ENCODE results near the gene COPG2.

The COPG2 gene

DNA sequence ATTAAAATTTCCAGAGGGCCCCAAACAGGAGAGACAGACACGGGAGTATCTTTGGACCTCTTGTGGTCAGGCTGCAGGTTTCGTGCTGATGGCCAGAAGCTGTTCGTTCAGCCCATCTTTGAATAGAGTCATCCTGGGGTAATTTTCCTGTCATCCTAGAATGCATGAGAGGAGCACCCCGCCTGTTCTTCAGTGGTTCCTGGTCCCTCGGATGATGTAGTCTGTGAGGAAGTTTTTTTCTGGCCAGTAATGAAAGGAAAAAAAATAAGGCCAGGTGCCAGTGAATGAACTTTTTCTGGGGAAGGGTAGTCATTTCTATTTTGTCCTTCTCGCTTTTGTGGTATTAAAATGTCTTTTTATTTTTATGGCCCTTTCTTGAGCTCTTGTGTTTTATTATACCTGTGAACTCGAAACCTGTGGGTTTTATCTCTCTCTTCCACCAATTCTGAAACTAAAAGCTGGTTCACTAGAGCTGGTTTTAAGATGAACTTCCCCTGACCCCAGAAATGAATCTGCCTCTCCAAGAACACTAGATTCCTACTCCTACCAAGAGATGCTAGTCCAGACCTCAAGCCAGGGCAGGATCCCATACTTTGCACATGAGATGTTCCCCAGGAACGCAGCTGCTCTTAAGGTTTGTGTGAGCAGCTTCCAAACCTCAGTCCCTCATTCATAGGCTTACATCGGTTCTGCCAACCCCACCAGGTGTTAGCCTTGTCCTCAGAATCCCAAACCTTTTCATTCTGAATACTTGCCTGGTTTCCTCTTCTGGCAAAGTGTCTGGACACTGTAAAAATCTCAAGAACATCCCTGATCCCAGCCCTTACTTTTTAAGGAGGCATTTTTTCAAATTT is 192.0 kb downstream of the COPG2 start:
- DNase-seq: no peak

DNA sequence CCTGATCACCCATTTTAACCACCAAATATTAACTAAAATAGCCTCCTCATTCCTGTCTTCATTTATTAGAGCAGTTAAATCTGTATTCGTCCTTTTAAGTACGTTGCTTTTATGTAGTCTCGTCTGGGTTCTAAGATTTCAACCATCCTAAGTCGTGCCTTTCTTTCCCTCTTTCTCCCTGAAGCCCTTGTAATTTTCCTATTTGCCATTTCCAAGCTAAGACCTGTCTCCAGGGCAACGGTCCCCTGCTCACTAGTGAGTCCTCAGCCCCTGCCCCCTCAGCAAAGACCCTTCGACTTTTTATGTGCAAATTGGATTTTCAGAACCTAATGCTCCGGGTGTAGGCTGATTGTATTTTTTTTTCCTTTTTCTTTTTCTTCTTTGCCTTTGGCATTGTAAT is 192.8 kb downstream of the COPG2 start:
- no peak for DNase-seq

DNA sequence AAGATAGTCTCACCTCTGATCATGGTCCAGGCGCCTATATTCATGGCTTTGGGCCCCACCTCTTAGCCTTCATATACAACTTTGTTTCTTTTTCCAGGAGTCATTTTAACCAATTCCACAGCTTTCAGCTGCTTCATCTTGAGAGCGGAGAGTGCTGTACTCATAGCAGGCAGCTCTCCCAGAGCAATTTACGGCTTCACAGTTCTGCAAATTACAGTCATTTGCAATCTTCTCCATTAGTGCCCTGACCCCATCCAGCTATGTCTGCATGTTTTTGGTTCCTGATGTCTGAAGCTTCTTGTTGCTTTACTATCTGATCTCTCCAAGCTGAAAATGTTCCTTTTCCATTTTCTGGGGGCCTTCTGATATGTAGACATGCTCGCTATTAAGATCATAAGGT is 194.7 kb downstream of the COPG2 start:
- no peak for DNase-seq

DNA sequence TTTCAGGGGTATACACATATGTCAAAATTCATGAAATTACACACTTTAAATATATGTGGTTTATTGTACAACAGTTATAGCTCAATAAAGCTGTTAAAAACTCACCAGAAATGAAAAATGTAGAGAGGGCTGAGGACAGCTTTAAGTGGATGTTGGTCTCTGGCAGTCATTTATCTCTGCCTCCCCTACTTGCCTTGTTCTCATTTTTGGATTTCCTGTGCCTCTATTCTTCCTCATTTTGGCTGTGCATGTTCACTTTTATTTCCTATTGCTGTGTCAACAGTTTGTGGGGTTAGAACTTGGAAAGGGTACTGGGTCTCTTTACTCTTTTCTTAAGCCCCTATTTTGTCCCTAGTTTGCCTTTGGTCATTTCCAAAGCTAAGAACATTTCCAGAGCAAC is 195.3 kb downstream of the COPG2 start:
- no peak for DNase-seq

DNA sequence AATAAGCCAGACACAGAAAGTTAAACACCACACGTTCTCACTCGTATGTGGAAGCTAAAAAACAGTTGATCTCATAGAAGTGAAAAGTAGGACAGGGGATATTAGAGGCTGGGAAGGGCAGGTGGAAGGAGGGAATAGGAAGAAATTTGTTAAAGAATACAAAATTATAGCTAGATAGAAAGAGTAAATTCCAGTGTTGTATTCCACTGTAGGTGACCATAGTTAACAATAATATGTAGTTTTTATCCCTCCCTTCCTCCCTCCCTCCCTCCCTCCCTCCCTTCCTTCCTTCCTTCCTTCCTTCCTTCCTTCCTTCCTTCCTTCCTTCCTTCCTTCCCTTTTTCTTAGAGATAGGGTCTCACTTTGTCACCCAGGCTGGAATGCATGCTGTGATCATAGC is 196.6 kb downstream of the COPG2 start:
- no peak for DNase-seq

GRCh38 chr7:130468612-130469011 is 199.9 kb downstream of the COPG2 start:
- DNase-seq: no peak

DNA sequence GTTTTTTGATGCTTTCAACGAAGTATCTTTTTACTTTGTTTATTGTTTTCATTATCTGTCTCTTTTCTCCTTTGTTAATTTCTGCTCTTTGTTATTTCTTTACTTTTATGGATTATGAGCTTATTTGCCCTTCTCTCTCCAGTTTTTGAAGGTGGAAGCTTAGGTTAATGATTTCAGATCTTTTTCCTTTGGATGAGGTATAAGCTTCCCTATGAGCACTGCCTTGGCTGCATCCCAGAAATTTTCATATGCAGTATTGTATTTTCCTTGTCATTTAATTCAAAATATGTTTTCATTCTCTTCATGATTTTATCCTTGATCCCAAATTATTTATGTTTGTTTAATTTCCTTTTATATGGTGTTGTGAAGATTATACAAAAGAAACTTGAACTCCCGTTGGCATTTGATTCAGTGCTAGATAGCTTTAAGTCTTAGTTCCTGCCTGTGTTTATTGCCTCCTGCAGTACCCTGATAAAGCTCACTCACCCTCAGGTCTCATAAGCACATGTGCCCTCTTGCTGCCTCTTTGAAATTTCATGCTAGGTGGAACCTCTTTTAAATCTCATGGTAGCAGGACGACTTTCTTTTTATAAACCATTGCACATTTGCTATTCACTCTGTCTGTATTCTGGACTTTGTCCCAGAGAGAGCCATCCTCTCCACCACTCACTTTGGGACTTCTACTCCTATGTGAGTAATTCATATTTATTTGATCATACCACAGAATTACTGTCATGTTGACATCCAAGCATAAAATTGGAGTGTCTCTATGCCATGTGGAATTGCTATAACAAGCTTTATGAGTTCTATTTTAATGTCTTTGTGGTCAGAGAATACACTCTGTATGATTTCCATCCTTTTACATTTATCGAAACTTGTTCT is 204.8 kb downstream of the COPG2 start:
- no peak for DNase-seq

DNA sequence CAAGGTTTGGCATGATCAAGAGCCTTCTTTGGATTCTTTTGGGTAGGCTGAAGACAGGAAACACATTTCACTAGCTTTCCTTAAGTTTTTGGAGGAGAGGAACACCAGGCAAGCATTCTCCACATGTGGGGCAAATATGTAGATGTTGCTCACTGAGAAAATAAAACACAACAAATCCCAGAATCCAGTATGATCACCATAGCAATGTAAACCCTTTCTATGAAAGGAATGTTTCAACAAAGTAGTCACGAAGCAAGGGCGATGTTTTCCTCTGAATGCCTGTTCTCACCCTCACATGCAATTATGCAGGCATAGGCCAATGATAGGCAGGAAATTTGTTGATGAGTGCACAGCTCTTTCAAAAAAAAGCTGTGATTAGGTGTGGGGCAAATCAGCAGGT is 207.3 kb downstream of the COPG2 start:
- no peak for DNase-seq

- no peak for DNase-seq
Measured at GRCh38 chr7:130458257-130458656, 210.3 kb downstream of the COPG2 start.
